MCF 10A (cell line): ENCODE measurements around the gene CDK2AP2. TPM values are rescaled to one million over a fixed set of nuclear protein-coding genes. Genes with fewer than 3 reads are reported as not detected.
"Not testable (repeated sequence)": the region's sequence is repeated elsewhere in the genome, so short reads cannot be mapped to it uniquely, and the experiment has no call there.

Experiments used
- BruUV-seq: library from RNA; stranded (reverse); fragments of 400-500 nt; replicated peaks from 2 replicates; lab custom pipeline; 2021; lab: Mats Ljungman, UMichigan
- CTCF ChIA-PET: fragments of 300-600 bp; sonication (Branson Sonifier 250); formaldehyde crosslinking; extraction: SDS; loops from one replicate; lab custom pipeline; 2021; ENCODE audit warnings: antibody characterized with exemption, inconsistent platforms; lab: Yijun Ruan, JAX
- POLR2A ChIA-PET: fragments of 300-600, 350-650 bp; sonication (Branson Sonifier 250); formaldehyde crosslinking; extraction: SDS; loops from one replicate; lab custom pipeline; 2020; ENCODE audit warnings: antibody characterized with exemption, inconsistent platforms; lab: Yijun Ruan, JAX
- DNase-seq: peaks from one replicate; pipeline ENCODE4 v3.0.0-alpha.2; 2018; ENCODE audit not compliant: unreplicated experiment
- H3K27ac Mint-ChIP-seq: one replicate; pipeline ENCODE4 v1.8.0; 2022; ENCODE audit warnings: mild to moderate bottlenecking, low read depth, mixed read lengths; ENCODE audit not compliant: unreplicated experiment
- H3K27me3 Mint-ChIP-seq: one replicate; pipeline ENCODE4 v1.8.0; 2022; ENCODE audit warnings: mixed read lengths; ENCODE audit not compliant: insufficient read depth, unreplicated experiment
- H3K36me3 Mint-ChIP-seq: one replicate; pipeline ENCODE4 v1.8.0; 2022; ENCODE audit warnings: mild to moderate bottlenecking, moderate library complexity, mixed read lengths; ENCODE audit not compliant: insufficient read depth, unreplicated experiment
- H3K4me1 Mint-ChIP-seq: one replicate; pipeline ENCODE4 v1.8.0; 2022; ENCODE audit warnings: mixed read lengths; ENCODE audit not compliant: insufficient read depth, unreplicated experiment
- H3K4me3 Mint-ChIP-seq: one replicate; pipeline ENCODE4 v1.8.0; 2022; ENCODE audit warnings: mild to moderate bottlenecking, moderate library complexity, mixed read lengths; ENCODE audit not compliant: unreplicated experiment
- H3K9me3 Mint-ChIP-seq: one replicate; pipeline ENCODE4 v1.8.0; 2022; ENCODE audit warnings: mixed read lengths; ENCODE audit not compliant: unreplicated experiment
- CTCF ChIP-seq: fragments of 200-600 bp; IDR thresholded peaks from one replicate; pipeline ENCODE4 v1.8.0; 2022; ENCODE audit warnings: antibody characterized with exemption, mild to moderate bottlenecking; ENCODE audit not compliant: unreplicated experiment
- intact Hi-C: fragments of 100-400 bp; cut with micrococcal nuclease; formaldehyde crosslinking; loops from 2 replicates; pipeline ENCODE4 v1.14.1; 2022
- total RNA-seq: library from RNA; stranded (reverse); gene quantifications from 2 replicates; pipeline ENCODE4 v1.2.3, GENCODE V29; 2022

CDK2AP2 gene
- total RNA-seq, 1 experiment from 2014 or later = 93.7 TPM

GRCh38 chr11:67482275-67482826 is 25.6 kb downstream of the CDK2AP2 start:
- H3K27ac Mint-ChIP-seq = peak overlapping the region; percentile 99
- BruUV-seq = TSS peak; percentile 58
- H3K36me3 Mint-ChIP-seq = peaks cover 24% of the 10 kb centered on the region
- ChIA-PET POLR2A (interaction anchor here (0.6 to 2.1 kb wide), 18 partner anchors 8 to 1364 kb away, joined by 3 to 11 read pairs (median 4); partner anchors contain the start of genes PITPNM1, RAD9A, RPS6KB2 and TMEM134), CTCF (interaction anchor here (0.6 kb wide), 1 partner anchor 14 kb away, joined by 3 read pairs; no protein-coding TSS in a partner anchor)
- TF ChIP-seq CTCF = no peak
- intact Hi-C loops = no loop called here
- peaks cover 36% of the 10 kb centered on the region for H3K4me1 Mint-ChIP-seq
- H3K27me3 Mint-ChIP-seq = no peaks in the 10 kb centered on the region
- peak overlapping the region; percentile 90 for H3K4me3 Mint-ChIP-seq
- no peaks in the 10 kb centered on the region for H3K9me3 Mint-ChIP-seq
- no peak for DNase-seq

GRCh38 chr11:67477344-67478050 is 30.5 kb downstream of the CDK2AP2 start:
- intact Hi-C loops, H3K36me3 Mint-ChIP-seq, H3K4me1 Mint-ChIP-seq, H3K27ac Mint-ChIP-seq, H3K4me3 Mint-ChIP-seq, DNase-seq, H3K27me3 Mint-ChIP-seq, H3K9me3 Mint-ChIP-seq, BruUV-seq: not testable (repeated sequence)
- ChIA-PET CTCF (interaction anchor here (0.6 to 1.6 kb wide), 4 partner anchors 9 to 185 kb away, joined by 4 to 8 read pairs (median 5); no protein-coding TSS in a partner anchor), POLR2A (interaction anchor here (0.7 to 1.1 kb wide), 3 partner anchors 9 to 39 kb away, joined by 3 read pairs; no protein-coding TSS in a partner anchor)

DNA sequence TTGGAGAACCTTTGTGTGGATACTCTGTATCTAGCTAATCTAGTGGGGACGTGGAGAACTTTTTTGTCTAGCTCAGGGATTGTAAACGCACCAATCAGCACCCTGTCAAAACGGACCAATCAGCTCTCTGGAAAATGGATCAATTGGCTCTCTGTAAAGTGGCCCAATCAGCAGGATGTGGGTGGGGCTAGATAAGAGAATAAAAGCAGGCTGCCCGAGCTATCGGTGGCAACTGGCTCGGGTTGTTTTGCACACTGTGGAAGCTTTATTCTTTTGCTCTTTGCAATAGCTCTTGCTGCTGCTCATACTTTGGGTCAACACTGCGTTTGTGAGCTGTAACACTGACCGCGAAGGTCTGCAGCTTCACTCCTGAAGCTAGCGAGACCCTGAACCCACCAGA is 31.3 kb downstream of the CDK2AP2 start:
- H3K27me3 Mint-ChIP-seq, DNase-seq, H3K27ac Mint-ChIP-seq, H3K4me1 Mint-ChIP-seq, BruUV-seq, H3K4me3 Mint-ChIP-seq, intact Hi-C loops, H3K9me3 Mint-ChIP-seq, H3K36me3 Mint-ChIP-seq: not testable (repeated sequence)
- POLR2A ChIA-PET = interaction anchor here (1.1 kb wide), 1 partner anchor 8 kb away, joined by 3 read pairs; no protein-coding TSS in a partner anchor
- CTCF ChIA-PET = interaction anchor here (0.6 to 1.2 kb wide), 3 partner anchors 9 to 186 kb away, joined by 4 to 5 read pairs (median 5); no protein-coding TSS in a partner anchor

- Mint-ChIP-seq H3K36me3 (peaks cover 9% of the 10 kb centered on the region), H3K4me1 (peaks cover 1% of the 10 kb centered on the region), H3K27ac (no peak overlapping the region), H3K27me3 (no peaks in the 10 kb centered on the region), H3K9me3 (no peaks in the 10 kb centered on the region), H3K4me3 (no peak overlapping the region)
- POLR2A ChIA-PET = no interaction called here
- no TSS peak for BruUV-seq
- intact Hi-C loops = no loop called here
- CTCF ChIA-PET = interaction anchor here (0.7 kb wide), 1 partner anchor 72 kb away, joined by 3 read pairs; no protein-coding TSS in a partner anchor
- no peak for DNase-seq
- no peak for TF ChIP-seq CTCF
Observed at GRCh38 chr11:67472882-67473281, 35.1 kb downstream of the CDK2AP2 start.
